ELR (cell line): ENCODE data around the gene NAV2.
"Not testable (repeated sequence)": the region's sequence is repeated elsewhere in the genome, so short reads cannot be mapped to it uniquely, and the experiment has no call there.

Experiments used
- DNase-seq: peaks from one replicate; pipeline ENCODE4 v3.0.0-alpha.2; 2015; ENCODE audit warnings: low read depth

The NAV2 gene

DNA sequence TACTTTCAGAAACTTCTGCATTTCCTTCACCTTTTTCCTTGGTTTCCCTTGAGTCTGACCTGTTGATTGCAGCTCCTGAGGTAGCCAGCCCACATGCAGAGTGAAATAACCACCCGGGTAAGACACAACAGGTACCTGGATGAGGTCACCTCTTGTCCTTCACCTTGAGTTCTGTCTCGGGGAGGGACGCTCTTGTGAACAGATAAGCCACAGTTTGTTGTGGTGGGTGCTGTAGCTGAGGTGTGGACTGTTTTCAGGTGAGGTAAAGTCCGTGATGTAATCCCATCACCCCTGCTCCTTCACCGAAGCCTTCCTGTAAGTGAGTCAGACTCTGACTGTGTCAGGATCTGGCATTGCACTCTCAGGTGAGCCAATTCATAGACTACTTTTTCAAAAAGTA lies 183.1 kb downstream of the NAV2 start:
- no peak for DNase-seq

DNA sequence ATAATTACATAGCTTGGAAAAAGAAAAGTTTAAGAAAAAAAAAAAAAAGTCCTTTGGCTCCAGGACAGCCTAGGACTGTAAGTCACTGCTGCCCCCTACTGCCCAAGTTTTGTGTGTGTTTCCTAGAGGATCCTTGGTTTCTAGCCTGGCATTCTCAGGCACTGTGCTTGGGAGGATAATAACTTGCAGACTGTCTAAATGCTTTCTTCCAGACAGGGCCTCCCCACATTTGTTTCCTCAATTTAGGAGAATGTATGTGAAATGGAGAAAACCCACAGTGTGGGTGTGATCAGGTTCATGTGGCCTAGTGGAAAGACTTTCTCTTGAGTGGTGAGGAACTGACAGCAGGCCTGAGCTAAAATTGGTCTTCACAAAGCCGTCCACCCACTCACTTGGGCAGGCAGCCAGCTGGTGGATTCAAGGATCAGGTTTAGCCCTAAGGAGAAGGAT lies 191.0 kb downstream of the NAV2 start:
- DNase-seq: peak; percentile 81

DNA sequence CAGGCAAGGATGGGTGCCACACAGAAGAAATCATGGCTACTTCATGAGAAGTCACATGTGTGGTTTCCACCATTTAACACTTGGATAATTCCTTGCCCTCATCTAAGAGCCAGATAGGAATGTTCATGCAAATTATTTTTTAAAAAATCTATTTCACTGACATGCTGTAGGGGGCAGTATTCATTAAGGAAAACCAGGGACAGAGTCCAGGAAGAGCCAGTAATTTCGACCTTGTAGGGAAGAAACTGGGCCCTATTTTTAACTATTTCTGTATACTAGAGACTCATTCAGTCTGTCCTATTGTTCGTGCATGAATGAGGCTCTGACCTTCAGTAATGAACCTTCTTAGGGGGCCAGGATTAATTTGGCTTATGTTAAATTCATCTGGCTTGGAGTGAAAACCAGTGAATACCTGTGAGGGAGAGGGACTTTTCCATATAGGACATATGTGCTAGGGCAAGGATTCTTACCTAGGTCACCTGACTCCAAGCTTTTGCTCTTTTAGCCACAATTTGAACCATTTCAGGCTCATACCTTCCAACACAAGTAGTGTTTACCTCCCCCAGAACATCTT lies 192.7 kb downstream of the NAV2 start:
- DNase-seq: peak; percentile 66

DNA sequence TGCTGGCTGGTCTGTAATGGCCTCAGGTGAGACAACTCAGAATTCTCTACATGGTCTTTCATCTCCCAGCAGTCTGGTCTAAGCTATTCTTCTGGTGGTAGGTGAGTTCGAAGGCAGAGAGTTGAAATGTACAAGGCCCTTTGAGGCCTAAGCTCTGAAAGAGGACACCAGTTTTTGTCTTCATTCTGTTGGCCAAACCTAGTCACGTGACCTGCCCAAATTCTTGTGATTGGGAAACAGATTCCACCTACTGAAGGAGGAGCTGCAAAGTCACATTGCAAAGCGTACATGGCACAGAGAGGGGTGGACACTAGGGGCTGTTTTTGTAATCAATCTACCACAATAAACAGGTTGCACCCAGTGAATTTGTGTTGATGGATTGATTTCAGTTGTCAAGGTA lies 193.5 kb downstream of the NAV2 start:
- DNase-seq: no peak

DNA sequence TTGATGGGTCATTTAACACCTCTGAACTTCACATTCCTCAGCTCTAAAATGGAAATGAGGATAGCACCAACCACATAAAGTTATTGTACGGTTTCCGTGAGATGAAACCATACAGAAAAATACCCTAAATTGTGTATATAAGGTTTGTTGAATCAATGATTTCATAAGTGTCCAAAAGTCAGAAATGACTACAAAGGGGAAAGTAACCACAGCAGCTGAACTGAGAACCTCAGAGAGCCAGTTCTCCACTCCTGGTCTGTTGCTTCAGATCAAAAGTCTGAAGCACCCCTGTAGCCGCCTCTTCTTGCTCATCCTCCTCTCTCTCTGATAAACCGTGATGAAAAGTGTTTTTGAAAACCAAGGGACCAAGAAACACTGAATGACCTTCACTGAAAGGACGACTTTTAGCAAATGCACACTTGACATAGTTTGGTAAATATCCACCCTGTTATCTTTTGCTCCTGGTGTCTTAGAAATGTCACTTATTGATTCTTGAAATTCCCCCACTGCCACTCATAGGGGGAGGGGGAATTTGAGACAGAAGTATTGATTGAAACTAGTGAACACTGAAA lies 194.5 kb downstream of the NAV2 start:
- DNase-seq: no peak

DNA sequence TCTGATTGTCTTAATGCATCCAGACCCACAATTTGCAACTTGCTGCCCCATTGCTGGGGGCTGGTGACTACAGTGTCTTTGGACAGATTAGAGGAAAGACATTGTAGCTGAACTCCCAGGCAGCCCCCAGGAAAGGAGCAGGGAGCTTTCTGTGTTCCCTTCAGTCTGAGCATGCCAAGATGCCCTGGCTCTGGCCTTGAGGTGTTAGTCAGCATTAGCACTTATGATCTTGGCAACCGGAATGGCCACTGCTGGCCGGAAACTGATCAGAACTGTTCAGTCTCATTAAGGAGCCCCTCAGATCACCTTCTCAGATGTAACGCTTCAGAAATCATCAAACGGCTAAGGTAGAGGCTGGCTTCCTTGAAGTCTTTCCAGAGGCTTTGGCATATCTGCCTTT lies 195.2 kb downstream of the NAV2 start:
- DNase-seq: no peak

DNA sequence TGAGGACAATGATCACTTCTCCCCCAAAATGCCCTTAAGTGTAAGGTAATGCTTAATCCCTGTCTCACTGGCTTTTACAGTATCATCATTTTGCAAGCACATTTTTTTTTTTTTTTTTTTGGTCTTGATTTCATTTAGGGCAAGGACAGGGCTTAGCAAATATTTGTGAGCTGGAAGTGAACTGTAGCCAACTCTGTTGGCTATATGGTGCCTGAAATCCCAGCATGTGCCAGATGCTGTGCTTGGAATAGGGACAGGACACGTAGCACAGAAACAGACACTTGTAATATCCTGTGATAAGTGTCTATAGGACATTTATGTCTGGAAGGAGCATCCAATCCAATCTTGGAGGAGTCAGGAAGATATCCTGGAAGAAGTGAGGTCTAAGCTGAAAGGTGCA lies 198.3 kb downstream of the NAV2 start:
- no peak for DNase-seq

DNA sequence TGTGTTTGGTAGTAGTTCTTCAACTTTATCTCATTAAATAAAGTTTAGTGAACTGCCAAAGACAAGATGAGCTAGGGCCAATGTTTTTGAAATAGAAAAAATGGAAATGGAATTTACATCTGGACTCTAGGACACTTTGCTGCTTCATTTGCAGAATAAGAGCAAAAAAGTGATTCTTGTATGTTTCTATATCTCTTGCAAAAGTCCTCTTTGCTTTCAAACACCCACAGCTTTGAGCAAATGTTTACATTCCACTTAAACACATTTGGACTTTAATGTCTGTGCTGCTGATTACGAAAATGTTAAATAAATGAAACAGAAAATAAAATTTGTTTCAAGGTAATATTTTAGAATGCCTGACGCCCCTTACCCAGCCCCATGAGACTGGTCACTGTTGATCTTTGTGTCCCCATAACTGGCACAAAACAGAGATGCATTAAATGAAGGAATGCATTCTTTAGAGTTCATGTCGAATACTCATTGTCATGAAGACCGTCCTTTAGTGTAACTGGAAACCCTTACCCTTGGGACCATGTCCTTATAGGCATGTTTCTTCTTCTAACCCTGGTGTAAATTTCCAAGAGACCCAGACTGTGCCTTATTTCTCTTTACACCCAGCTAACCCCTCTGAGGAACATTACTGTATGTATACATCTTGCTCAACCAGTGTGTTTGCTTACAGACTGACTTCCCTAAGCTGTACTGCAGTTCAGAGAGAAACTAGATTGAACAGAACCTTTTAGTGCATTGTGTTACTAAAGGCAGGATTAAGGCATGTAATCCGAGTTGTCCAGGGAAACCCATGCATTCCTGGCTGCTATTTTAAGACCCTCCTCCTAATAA lies 199.7 kb downstream of the NAV2 start:
- no peak for DNase-seq

DNA sequence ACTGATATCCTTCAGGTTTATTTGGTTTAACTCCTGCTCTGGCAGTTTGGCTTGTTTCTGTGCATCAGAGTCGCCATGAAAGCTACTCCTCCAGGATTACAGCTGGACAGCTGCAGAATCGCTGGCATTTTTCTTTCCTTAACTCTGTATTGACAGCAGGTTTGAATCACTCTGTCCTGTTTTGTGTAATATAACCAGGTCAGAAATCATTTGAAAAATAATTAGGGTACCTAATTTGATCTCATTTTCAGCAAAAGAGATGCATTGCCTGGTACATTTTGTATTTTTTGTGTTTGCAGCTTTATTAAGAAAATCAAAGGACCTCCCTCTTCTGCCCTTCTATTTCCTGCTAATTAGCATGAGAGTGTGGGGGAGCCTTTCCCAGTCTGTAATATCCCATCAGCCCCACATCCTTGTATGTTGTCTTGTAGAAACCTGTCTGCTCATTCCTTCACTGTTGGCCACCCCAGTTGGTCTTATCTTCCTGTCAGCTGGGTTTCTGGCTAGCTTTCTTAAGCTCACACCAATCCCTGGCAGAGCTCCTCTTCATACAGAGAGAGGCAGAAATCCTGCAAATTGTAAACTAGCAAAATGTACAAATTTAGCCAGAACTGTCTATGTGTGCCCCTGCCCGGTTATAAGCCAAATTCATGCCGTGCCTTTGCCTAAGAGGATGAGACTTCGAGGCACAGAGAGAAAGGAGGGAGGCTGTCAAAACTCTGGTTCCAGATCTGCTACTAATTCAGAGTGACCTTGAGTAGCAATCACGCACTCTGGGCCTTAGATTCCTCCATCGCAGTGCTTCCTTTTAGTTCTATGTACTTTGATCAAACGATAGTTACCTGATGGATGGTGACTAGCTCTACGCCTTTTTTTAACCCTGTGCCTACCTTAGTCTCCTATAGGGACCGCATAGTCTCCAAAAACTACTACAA lies 200.6 kb downstream of the NAV2 start:
- no peak for DNase-seq

DNA sequence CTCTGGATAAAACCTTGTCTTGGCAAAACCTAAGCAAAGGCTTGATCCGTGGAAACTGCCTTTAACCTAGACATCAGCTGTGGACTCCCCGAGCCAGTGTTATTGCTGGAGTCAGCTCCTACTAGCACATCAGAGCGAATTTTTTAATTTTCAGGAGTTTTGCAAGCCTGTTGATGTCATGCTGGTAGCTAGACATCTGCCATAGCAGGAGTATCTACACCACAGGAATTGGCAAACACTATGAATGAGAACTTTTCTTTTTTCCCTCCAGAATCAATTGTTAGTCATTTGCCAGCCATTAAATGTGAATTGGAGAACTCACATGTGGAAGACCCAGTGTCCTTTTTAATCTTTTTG lies 201.2 kb downstream of the NAV2 start:
- no peak for DNase-seq

DNA sequence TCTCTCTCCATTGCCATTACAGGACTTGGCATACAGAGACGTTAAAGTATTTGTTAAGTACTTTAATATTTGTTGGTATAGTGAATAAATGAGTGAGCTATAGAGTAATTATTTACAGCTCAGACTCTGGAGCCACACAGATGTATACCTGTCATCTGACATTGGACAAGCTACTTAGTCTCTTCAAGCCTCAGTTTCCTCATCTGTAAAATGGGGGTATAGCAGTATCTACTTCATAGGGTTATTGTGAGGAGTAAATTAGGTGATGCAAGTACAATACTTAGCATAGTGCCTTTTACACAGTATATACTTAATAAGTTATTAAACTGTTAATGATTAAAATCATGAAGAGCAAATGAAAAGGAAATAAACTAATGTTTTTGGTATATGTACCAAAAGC lies 203.2 kb downstream of the NAV2 start:
- no peak for DNase-seq

DNA sequence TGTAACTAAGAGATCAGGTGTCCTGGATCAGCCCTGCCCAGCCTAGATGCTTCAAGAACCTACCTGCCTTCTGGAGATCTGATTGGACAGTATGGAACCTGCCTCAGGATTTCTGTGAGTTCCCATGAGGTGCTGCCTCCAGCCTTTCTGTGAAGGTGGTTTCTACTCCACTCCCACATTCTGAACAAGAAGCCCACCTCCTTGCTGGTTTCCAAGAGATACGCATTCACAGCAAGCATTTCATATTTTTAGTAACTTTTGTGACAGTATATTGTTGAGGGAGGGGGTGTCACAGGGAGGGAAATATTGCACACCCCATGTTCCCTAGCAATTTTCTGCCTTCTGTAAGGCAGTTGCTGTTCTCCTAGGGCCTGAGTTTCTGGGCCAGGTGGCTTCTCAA lies 204.4 kb downstream of the NAV2 start:
- no peak for DNase-seq

DNA sequence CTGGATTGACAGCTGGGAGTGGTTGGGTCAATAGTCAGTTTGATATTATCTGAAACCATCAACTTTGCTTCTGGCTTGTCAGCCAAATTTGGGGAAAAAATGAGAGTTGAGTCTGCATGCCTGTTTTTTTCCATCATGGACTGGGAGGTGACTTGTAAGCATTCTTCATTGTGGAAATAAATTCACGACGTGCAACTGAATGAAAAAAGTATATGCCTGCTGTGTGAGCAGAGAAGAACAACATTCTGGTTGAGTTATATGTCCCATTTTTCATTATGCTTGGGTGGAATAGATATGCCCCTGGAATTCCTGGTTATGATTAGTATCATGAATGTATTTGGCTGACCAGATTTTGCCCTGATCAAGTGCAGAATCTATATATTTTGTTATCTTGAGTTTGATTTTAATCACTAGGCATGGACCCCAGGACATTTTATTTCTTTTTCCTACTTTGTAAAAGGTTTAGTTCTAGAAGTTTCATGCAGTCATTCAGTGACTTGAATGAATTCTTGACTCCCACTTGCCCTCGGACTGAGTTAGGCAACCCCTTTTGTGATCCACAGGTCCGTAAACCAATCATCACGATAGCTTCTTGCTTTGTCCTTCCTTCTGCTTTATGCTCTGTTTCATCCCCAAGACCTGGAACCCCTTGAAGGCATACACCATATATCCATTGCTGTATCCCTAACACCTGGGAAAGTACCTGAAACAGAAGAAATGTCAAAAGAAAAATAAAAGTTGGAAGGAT lies 205.8 kb downstream of the NAV2 start:
- peak; percentile 67 for DNase-seq

DNA sequence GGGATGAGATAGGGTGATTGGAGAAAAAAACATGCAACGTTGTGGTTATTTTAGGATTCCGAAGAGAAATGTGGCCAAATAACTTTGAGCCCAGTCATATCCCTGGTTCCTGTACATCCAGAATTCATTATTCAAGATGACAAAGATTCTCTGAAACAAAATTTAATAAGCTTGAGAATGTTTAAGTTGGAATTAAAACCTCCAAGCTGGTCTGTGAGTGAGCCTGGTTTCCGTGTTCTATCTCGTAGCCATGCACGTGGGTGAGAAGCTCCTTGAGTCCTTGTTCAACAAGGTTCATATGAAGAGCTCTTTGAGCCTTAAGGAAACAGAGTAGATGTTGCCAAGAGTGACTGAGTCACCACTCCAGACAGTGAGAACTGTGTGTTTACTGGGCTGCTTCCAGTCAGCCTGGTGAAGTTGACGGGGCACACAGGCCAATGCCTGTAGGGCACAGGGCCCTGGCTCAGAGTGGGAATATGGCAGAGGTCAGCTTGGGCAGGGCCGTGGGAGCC lies 206.5 kb downstream of the NAV2 start:
- peak; percentile 95 for DNase-seq

DNA sequence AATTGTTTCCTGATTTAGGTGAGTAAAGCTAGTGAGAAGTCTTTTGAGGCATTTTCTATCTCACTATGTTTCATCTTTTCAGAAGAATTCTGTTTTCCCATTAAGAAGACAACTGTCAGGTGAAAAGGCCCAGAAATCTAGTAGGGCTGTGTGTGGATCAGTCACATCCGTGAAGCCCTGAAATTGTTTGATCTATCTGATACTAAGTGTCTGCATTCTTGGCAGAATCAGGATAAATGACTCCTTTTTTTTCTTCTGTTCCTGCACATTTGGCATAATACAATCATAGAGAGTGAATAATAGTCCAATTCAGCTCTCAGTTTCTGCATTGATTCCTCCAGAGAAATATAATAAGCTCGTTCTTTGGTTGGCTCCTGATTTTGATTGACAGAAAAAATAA lies 208.3 kb downstream of the NAV2 start:
- no peak for DNase-seq

DNA sequence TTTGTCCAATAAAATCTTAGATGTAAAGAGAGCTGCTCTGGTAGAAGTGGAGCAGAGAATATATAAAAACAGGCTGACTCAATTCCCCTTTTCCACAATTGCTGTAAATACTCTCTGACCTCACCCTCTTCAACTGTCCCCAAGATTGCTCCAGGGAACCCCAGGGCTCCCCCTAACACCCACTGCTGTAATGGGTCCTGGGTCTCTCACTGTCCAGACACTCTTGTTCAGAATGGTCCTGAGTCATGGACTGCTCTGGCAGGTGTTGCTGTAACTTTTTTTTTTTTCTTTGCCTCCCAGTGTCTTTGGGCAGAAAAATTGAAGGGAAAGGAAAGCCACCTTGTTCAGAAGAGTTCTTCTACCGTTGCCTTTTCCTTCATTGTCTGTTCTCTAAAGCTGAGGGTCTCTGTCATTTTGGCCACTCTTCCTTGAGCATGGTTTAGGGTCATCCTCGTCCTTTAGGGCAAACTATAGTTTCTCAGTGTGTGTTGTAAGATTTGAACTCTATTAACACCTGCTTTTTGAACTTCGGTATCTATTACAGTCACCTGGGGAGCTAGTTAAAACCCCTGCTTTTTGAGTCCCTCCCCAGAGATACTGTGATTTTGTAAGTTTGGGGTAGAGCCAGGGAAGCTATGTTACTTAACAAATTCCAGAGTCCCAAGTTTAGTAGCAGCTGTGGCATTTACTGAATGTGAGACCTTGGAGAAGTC lies 209.5 kb downstream of the NAV2 start:
- DNase-seq: peak; percentile 24

DNA sequence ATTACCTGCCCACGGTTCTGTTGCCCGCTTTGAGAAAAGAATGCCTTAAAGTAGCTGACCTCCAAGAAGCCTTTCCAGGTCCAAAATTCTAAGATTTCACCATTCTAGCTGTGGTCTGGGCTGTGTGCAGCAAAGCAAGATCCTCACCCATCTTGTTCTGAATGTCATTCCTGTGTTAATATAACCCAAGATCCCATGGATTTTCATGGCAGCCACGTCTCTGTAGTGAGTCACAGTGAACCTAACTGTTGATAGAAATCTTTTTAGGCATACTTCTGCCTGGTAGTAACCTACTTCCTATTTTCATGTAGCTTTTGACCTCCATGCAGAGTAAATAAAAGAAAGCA lies 210.0 kb downstream of the NAV2 start:
- DNase-seq: peak; percentile 49

DNA sequence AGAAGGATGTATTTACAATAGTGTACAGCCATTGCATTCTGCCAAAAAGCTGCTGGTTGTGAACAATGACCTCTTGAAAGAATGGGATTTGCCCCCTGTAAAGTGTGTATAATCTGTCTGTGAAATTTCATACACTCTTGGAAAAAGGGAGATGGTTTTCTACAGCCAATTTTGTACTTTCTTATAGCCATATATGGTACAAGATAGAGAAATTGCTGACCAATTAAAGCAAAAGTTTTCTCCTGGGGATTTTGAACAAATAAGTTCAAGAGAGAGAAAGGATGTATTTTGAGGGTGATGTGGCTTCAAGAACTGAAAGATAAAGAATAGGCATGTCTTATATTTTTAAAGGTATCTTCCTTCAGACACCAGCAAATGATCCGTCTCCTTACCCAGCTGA lies 211.0 kb downstream of the NAV2 start:
- no peak for DNase-seq

DNA sequence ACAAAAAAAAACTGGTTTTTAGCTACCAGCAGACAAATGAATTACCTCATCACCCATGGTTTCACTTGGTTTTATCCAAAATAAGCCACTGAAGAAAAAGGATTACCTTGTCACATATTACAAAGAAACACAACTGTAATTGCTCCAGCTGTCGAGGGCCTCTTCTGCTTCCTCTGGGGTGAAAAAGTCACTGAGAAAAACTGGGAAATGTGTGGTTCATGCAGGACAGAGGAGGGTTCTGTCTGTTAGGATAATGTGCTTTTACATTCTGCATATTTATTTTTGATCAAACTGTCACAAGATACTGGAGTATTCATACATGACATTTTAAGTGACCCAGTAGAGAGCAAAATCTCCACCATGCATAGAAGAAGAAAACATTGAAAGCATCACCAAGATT lies 211.7 kb downstream of the NAV2 start:
- DNase-seq: no peak

DNA sequence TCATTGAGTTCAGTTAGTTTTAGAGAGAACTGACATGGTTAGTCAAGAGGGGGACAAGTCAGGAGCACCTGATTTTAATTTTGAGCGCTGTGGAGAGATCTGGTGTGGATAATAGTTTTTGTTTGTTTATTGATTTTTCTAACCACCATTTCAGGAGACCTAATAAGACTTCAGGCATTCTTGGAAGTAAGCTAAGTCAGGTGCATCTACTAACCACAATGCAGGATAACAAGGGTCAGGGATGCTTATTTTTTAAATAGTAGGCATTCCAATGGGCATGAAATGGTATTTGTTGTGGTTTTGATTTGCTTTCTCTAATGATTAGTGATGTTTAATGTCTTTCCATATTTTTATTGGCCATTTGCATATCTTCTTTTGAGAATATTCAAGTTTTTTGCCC lies 212.1 kb downstream of the NAV2 start:
- no peak for DNase-seq

DNA sequence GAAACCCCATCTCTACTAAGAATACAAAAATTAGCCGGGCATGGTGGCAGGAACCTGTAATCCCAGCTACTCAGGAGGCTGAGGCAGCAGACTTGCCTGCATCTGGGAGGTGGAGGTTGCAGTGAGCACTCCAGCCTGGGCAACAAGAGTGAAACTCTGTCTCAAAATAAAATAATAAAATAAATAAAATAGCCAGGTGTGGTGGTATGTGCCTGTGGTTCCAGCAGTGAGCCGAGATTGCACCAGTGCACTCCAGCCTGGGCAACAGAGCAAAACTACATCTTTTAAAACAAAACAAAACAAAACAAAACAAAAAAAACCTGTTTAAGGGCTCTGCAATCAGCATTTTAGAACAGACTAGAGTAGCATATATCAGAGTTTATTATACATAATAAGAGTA lies 214.8 kb downstream of the NAV2 start:
- not testable (repeated sequence) for DNase-seq
